Karpas-422 (cell line): ENCODE results near the gene TMEM187. TPM values are rescaled to one million over a fixed set of nuclear protein-coding genes. Genes with fewer than 3 reads are reported as not detected.

Source experiments
- DNase-seq: peaks from one replicate; pipeline ENCODE4 v3.0.0-alpha.2; 2015
- H2AFZ ChIP-seq: fragments of 200-600 bp; sonication (generic); 2 replicates; pipeline ENCODE4 v1.6.1; 2014; ENCODE audit warnings: antibody characterized with exemption, low read length, mixed read lengths
- H3K27ac ChIP-seq: fragments of 200-600 bp; sonication (generic); 2 replicates; pipeline ENCODE4 v1.5.1; 2014; ENCODE audit warnings: mild to moderate bottlenecking, low read length, moderate library complexity
- H3K27me3 ChIP-seq: fragments of 200-600 bp; sonication (generic); 2 replicates; pipeline ENCODE4 v1.6.1; 2014; ENCODE audit warnings: low read length, mixed read lengths
- H3K36me3 ChIP-seq: fragments of 200-600 bp; sonication (generic); 2 replicates; pipeline ENCODE4 v1.6.1; 2014; ENCODE audit warnings: low read length, mixed read lengths; ENCODE audit not compliant: insufficient read depth
- H3K4me1 ChIP-seq: fragments of 200-600 bp; sonication (generic); 2 replicates; pipeline ENCODE4 v1.6.1; 2014; ENCODE audit warnings: mild to moderate bottlenecking, low read length, mixed read lengths
- H3K4me2 ChIP-seq: fragments of 200-600 bp; sonication (generic); 2 replicates; pipeline ENCODE4 v1.6.1; 2014; ENCODE audit warnings: low read length, low read depth, mild to moderate bottlenecking; ENCODE audit not compliant: poor library complexity, severe bottlenecking
- H3K4me3 ChIP-seq: fragments of 200-600 bp; sonication (generic); 2 replicates; pipeline ENCODE4 v1.5.1; 2014; ENCODE audit warnings: mild to moderate bottlenecking, antibody characterized with exemption, low read length, mixed read lengths
- H3K79me2 ChIP-seq: fragments of 200-600 bp; sonication (generic); 2 replicates; pipeline ENCODE4 v1.6.1; 2014; ENCODE audit warnings: mild to moderate bottlenecking, low read length, mixed read lengths
- H3K9ac ChIP-seq: fragments of 200-600 bp; sonication (generic); 2 replicates; pipeline ENCODE4 v1.6.0; 2014; ENCODE audit warnings: low read length
- H3K9me2 ChIP-seq: fragments of 200-600 bp; sonication (generic), shearing (Covaris generic); replicated peaks from 2 replicates; pipeline ENCODE4 v1.6.0; 2014; ENCODE audit warnings: mild to moderate bottlenecking, low read length, moderate library complexity; ENCODE audit not compliant: insufficient read depth
- H3K9me3 ChIP-seq: fragments of 300-700, 200-600 bp; sonication (generic); 2 replicates; pipeline ENCODE4 v1.6.1; 2014; ENCODE audit warnings: low read length, mixed read lengths
- H4K20me1 ChIP-seq: fragments of 200-600 bp; sonication (generic); 2 replicates; pipeline ENCODE4 v1.6.1; 2014; ENCODE audit warnings: mild to moderate bottlenecking, antibody characterized with exemption, low read length, low read depth; ENCODE audit not compliant: insufficient read depth
- total RNA-seq: library from RNA; depleted of rRNA; stranded (reverse); fragments of >200 nt; shearing (Covaris generic); gene quantifications from 2 replicates; pipeline ENCODE4 v1.2.3, GENCODE V29; 2014; ENCODE audit warnings: low replicate concordance

Gene TMEM187
- total RNA-seq, 1 experiment from 2014 or later, result 1.5 TPM

DNA sequence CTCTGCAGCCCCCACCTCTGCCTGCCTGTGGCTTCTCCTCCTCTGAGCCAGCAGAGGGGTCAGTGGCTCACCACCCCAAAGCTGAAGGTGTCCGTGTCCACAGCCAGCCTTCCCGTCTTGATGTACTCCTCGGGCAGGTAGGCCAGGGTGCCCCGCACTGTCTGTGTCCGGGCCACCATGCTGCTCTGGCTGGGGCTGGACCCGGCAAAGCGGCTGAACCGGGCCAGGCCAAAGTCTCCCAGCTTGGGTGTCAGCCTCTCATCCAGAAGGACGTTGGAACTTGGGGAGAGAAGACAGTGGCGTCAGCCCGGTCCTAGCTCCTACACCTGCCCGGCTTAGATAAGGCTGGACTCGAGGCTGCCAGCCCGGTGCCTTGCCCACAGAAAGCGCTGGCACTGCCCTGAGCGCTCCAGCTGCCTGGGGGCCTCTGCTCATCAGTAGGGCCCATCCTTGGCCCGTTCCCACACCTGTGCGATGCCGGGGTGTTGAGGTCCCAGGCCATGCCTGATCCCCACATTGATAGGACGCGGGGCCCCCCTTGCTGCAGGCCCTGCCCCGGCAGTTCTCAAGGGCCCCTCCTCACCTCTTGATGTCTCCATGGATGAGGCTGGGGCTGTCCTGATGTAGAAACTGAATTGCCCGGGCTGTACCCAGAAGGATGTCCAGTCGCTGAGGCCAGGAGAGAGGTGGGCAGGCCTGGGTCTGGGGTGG, 44.0 kb downstream of the TMEM187 start:
- Histone ChIP-seq H3K4me3 (no peak overlapping the region), H3K9me3 (no peaks in the 10 kb centered on the region), H3K79me2 (peaks cover 20% of the 10 kb centered on the region), H3K9me2 (no peaks in the 10 kb centered on the region), H2AFZ (no peak overlapping the region), H4K20me1 (peaks cover 5% of the 10 kb centered on the region; the same call in 1 of the 2 replicates), H3K4me2 (no peak overlapping the region), H3K4me1 (peaks cover 17% of the 10 kb centered on the region), H3K36me3 (peaks cover 3% of the 10 kb centered on the region; the same call in 1 of the 2 replicates), H3K27me3 (no peaks in the 10 kb centered on the region), H3K9ac (no peak overlapping the region), H3K27ac (no peak overlapping the region)
- DNase-seq, result no peak

DNA sequence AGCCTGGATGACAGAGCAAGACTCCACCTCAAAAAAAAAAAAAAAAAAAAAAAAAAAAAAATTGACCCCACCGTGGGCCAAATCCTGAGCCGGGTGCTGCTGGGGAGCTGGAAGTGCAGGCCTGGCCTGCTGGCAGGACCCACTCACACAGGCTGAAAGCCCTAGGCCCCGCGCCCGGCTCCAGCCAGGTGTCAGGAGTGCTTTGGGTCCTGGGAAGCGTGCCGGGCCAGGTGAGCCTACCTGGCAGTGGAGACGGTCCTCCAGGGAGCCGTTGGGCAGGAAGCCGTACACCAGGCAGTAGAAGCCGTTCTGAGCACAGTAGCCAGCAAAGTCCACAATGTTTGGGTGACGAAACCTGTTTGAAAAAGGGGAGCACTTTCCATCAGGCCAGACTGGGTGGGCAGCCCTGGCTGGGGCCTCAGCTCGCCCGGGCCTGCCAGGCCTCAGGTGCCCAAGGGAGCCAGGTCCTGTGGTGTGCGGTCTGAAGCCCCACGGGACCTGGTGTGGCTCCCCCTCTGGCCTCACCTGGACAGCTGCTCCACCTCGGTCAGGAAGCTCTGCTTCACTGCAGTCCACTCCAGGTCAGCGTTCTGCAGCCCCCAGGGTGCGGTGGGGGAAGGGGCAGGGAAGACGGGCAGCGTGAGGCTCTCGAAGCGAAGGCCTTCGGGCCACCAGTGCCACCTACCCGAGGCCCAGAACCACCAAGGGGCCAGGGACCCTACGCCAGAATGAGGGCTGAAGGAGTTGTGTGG, 45.4 kb downstream of the TMEM187 start:
- no peaks in the 10 kb centered on the region for H3K9me2 ChIP-seq
- peak overlapping the region; percentile 60 for H3K4me2 ChIP-seq
- DNase-seq, result no peak
- no peaks in the 10 kb centered on the region for H3K27me3 ChIP-seq
- no peak overlapping the region for H2AFZ ChIP-seq
- H3K79me2 ChIP-seq, result peaks cover 20% of the 10 kb centered on the region
- no peaks in the 10 kb centered on the region for H3K36me3 ChIP-seq
- H4K20me1 ChIP-seq, result peaks cover 5% of the 10 kb centered on the region; the same call in 1 of the 2 replicates
- H3K4me3 ChIP-seq, result peak overlapping the region; percentile 68
- no peaks in the 10 kb centered on the region for H3K9me3 ChIP-seq
- peak overlapping the region; percentile 79 for H3K9ac ChIP-seq
- peaks cover 31% of the 10 kb centered on the region for H3K4me1 ChIP-seq
- H3K27ac ChIP-seq, result peak overlapping the region; percentile 69

DNA sequence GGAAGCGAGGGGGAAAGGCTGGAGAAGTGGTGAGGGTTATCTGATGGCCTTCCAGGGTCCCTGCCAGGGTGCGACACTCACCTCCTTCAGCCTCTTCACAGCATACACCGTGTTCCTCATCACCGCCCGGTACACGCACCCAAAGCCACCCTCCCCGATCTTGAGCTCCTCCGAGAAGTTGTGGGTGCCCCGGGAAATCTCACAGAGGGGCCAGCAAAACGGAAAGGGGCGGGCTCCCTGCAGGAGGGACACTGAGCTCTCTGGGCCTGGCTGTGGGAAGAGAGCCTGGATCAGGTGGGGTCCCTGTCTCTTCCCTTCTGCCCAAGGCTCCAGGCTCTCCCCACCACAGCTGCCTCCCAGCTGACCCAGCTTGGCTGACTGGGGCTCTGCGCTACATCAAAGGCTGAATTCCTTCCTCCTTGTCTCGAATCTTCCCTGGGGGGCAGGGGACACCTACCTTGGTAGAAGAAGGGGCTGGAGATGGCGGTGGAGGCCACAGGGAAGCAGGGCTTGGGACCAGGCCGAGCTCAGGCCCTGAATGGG, 46.0 kb downstream of the TMEM187 start:
- Histone ChIP-seq H3K4me2 (peak overlapping the region; percentile 60), H3K4me1 (peaks cover 33% of the 10 kb centered on the region), H4K20me1 (no peaks in the 10 kb centered on the region; the same call in 1 of the 2 replicates), H3K4me3 (peak overlapping the region; percentile 68), H3K79me2 (peaks cover 20% of the 10 kb centered on the region), H3K9me3 (no peaks in the 10 kb centered on the region), H3K27ac (peak overlapping the region; percentile 69), H3K9ac (peak overlapping the region; percentile 79), H3K9me2 (no peaks in the 10 kb centered on the region), H2AFZ (no peak overlapping the region), H3K27me3 (no peaks in the 10 kb centered on the region), H3K36me3 (no peaks in the 10 kb centered on the region)
- no peak for DNase-seq

DNA sequence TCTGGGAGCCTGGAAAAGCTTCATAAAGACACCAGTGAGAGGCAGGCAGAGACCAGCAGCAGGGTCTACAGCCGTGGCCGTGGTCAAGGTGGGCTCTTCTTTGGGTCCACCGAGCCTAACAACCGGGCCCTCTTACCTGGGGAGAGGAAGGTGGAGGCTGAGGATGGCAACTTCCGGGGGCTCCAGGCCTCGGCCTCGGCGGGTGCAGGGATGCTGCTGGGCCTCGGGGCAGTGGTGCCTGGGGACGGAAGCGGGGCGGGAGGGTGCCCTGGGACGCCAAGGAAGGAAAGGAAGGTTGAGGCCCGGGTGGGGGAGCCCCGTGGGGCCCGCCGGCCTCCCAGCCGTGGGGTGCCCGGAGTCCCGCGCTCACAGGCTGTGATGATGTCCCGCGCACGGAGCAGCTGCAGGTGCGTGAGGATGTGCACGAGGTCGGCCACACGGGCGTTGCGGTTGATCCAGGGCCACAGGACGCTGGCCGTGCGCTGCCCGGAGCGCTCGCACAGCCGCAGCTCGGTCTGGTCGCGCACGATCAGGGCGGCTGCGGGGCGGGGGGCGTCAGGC, 46.6 kb downstream of the TMEM187 start:
- Histone ChIP-seq H3K9ac (peak overlapping the region; percentile 79), H2AFZ (no peak overlapping the region)
- peak; percentile 68 for DNase-seq

DNA sequence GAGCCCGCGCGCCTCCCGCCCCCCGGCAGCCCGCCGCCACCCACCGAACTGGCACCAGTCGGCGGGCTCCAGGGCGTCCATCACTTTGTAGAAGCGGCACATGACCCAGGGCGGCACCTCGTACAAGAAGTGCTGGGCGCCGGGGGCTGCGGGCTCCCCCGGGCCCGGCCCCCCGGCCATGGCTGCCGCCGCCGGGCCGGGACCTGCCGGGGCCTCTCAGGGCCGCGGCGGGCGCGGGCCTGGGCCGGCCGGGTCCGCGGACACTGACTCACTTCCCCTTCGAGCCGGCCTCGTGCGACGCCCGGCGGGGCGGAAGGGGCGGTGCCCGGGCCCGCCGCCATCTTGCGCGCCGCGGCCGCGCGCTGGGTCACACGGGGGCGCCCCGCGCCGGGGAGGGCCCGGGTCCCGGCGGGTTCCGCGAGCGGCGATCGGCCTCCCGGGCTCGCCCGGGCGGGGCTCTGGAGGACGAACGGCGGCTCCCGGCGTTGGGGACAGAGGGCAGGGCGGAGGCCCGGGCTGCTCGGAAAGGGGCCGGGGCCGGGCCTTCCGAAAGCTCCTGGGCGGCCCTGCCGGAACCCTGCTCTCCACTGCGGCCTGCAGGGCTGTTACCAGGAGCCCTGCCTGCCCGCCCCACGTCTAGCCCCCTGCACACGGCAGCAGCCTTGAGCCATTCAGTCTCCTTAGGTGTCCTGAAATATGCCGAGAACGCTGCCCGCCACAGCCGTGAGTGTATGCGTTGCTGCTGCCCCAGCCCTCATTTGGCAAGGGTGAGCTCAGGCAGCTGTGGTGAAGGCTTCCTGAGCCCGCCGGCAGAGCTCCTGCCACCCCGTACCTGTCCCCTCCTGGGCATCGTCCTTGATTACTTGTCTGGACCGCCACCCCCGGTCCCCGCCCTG, 47.3 kb downstream of the TMEM187 start, which contains the start of gene IRAK1:
Gene IRAK1, minus strand, starts transcription at position 270 of the 896 bp plus-strand sequence. Its CDS starts 90 bp downstream, at position 180.
- Histone ChIP-seq H3K9ac (peak within 1 kb of the TSS; percentile 88), H3K9me3 (no peaks in the 10 kb centered on the region), H3K27me3 (no peaks in the 10 kb centered on the region), H3K36me3 (no peaks in the 10 kb centered on the region), H4K20me1 (no peaks in the 10 kb centered on the region), H2AFZ (no peak within 1 kb of the TSS), H3K27ac (peak within 1 kb of the TSS; percentile 74), H3K79me2 (peaks cover 20% of the 10 kb centered on the region), H3K4me1 (peaks cover 33% of the 10 kb centered on the region), H3K4me3 (peak within 1 kb of the TSS; percentile 72), H3K4me2 (peak within 1 kb of the TSS; percentile 73), H3K9me2 (no peaks in the 10 kb centered on the region)
- DNase-seq, result peak; percentile 82

More for the DNA sequence above, 46.6 kb downstream of the TMEM187 start:
- no peaks in the 10 kb centered on the region for H3K9me3 ChIP-seq
- peak overlapping the region; percentile 69 for H3K27ac ChIP-seq
- no peaks in the 10 kb centered on the region for H3K9me2 ChIP-seq
- peak overlapping the region; percentile 68 for H3K4me3 ChIP-seq
- H3K4me1 ChIP-seq, result peaks cover 33% of the 10 kb centered on the region
- peaks cover 20% of the 10 kb centered on the region for H3K79me2 ChIP-seq
- no peaks in the 10 kb centered on the region; the same call in 1 of the 2 replicates for H4K20me1 ChIP-seq
- H3K4me2 ChIP-seq, result peak overlapping the region; percentile 60
- H3K36me3 ChIP-seq, result no peaks in the 10 kb centered on the region
- H3K27me3 ChIP-seq, result no peaks in the 10 kb centered on the region

DNA sequence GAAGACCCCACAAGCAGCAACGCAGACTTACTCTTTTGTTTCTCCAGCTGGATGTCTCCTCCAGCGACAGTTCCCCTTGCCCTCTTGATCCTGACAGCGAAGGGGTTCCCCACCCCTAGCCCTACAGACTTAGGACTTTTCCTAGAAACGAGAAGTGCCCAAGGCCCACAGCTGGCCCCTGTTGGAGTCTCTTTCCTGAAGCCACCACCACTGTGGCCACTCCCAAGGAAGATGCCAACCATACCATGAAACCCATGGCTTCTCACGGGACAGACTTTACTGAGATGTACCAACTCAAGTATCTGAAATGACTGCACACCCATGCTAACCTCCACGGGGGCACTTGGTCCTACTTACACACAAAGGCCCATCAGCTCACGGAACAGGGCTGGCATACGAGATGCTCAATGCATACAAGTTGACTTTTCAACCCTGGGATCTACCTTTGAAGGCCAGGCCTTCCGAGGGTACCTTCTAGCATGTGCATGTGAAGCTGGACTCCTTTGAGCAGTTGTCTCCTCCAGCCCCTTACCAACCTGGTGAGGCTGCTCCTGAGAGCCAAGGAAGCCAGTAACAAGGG, 48.1 kb downstream of the TMEM187 start:
- Histone ChIP-seq H3K27ac (peak overlapping the region; percentile 74), H4K20me1 (no peaks in the 10 kb centered on the region), H3K4me2 (peak overlapping the region; percentile 73), H3K9me2 (no peaks in the 10 kb centered on the region), H3K36me3 (no peaks in the 10 kb centered on the region), H3K9ac (peak overlapping the region; percentile 88), H3K4me3 (peak overlapping the region; percentile 72), H3K27me3 (no peaks in the 10 kb centered on the region), H3K79me2 (peaks cover 20% of the 10 kb centered on the region), H2AFZ (no peak overlapping the region), H3K4me1 (peaks cover 33% of the 10 kb centered on the region), H3K9me3 (no peaks in the 10 kb centered on the region)
- DNase-seq, result peak; percentile 52

DNA sequence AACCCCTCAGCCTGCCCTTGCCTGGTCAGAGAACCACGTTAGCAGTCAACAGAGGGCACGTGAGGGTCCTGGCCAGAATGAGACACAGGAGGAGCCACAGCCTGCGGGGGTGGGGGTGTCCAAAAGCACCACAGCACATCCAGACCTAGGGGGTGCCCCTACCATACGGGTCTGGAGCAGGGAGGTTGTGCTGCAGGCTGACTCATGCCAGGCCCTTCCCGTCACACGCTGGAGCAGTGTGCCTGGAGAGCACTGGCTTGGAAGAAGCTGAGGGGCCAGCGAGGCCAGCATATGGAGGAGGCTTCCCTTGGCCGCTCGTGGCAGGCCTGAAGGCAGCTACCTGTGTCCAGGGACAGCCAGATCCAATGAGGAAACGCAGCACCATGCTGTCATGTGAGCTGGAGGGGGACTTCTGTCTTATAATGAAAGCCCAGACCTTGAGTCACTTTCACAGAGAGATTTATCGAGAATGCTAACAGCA, 48.6 kb downstream of the TMEM187 start:
- no peak overlapping the region for H2AFZ ChIP-seq
- peaks cover 20% of the 10 kb centered on the region for H3K79me2 ChIP-seq
- no peaks in the 10 kb centered on the region for H3K9me2 ChIP-seq
- no peaks in the 10 kb centered on the region for H3K9me3 ChIP-seq
- H3K27ac ChIP-seq, result peak overlapping the region; percentile 74; the same call in 1 of the 2 replicates
- no peaks in the 10 kb centered on the region for H3K27me3 ChIP-seq
- peaks cover 33% of the 10 kb centered on the region for H3K4me1 ChIP-seq
- peak overlapping the region; percentile 88 for H3K9ac ChIP-seq
- no peaks in the 10 kb centered on the region for H3K36me3 ChIP-seq
- DNase-seq, result no peak
- H4K20me1 ChIP-seq, result no peaks in the 10 kb centered on the region
- H3K4me2 ChIP-seq, result peak overlapping the region; percentile 73
- H3K4me3 ChIP-seq, result peak overlapping the region; percentile 72
